ENCODE data around the gene GABPB1.

- TF ChIP-seq CTCF (IDR thresholded peaks at IDR 0.05) (no peak), POLR2A (IDR thresholded peaks at IDR 0.05) (no peak)
Measured at GRCh38 chr15:50320504-50320903, 34.5 kb downstream of the GABPB1 start.
